ENCODE results near the gene SSMEM1. TPM values are rescaled to one million over a fixed set of nuclear protein-coding genes. Genes with fewer than 3 reads are reported as not detected.

SSMEM1 gene
- total and polyA plus RNA-seq, 8 donors: 0.09 TPM; not detected in 7

DNA sequence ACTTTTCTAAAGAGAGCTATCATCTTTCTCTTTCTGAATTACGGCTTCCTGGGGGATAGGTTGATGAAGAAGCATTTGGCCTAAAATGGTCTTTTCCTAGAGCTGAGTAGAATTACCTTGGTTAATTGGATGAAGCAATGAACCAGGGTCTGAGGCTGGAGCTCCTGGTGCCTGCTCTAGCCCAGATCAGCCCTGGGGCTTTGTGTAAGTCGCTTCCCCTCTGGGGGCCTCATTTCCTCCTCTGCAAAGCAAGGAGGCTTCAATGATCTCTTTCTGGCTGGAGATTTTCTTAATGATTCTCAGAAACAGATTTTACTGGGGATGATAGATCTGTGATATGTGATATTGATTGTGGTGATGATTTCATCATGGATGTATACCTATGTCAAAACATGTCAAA, 55.5 kb downstream of the SSMEM1 start:
- Histone ChIP-seq H3K9me3 (no peaks in the 10 kb centered on the region), H3K27me3 (no peaks in the 10 kb centered on the region), H3K27ac (no peak overlapping the region), H3K36me3 (no peaks in the 10 kb centered on the region), H3K4me3 (no peak overlapping the region), H3K4me1 (peaks cover 0 to 14% (median 8%) of the 10 kb centered on the region in 3 donors)
- 66 to 94% methylated on average over 2 of the region's 2 CpGs for WGBS, 2 donors
- ATAC-seq (no peak), DNase-seq (no peak), FAIRE-seq (no peak)
- TF ChIP-seq, protein P1, sequence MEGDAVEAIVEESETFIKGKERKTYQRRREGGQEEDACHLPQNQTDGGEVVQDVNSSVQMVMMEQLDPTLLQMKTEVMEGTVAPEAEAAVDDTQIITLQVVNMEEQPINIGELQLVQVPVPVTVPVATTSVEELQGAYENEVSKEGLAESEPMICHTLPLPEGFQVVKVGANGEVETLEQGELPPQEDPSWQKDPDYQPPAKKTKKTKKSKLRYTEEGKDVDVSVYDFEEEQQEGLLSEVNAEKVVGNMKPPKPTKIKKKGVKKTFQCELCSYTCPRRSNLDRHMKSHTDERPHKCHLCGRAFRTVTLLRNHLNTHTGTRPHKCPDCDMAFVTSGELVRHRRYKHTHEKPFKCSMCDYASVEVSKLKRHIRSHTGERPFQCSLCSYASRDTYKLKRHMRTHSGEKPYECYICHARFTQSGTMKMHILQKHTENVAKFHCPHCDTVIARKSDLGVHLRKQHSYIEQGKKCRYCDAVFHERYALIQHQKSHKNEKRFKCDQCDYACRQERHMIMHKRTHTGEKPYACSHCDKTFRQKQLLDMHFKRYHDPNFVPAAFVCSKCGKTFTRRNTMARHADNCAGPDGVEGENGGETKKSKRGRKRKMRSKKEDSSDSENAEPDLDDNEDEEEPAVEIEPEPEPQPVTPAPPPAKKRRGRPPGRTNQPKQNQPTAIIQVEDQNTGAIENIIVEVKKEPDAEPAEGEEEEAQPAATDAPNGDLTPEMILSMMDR (IDR thresholded peaks at IDR 0.05): no peak
- intact Hi-C loops (cut with DNase I): no loop called here

Other genes with a start within 250 kb of the SSMEM1 start
- 1 to 10 TPM; 3.8 to 7.5 (median 5.2) TPM for gene ZC3HC1, start 156.5 kb upstream of the SSMEM1 start, total RNA-seq
- gene ZC3HC1, start 156.5 kb upstream of the SSMEM1 start, polyA plus RNA-seq: 10 to 100 TPM in 1 of 2 donors, 1 to 10 TPM in 1; 8.9 to 13.5 TPM
- 10 to 100 TPM; 16.3 to 22.8 (median 21.2) TPM for gene KLHDC10, start 137.3 kb upstream of the SSMEM1 start, total RNA-seq
- gene KLHDC10, start 137.3 kb upstream of the SSMEM1 start, polyA plus RNA-seq: 10 to 100 TPM in 1 of 2 donors, 1 to 10 TPM in 1; 5.8 to 11.3 TPM
- gene TMEM209, start 2.5 kb upstream of the SSMEM1 start, total RNA-seq: 10 to 100 TPM in 5 of 6 donors, 1 to 10 TPM in 1; 9.3 to 16.1 (median 11.4) TPM
- 1 to 10 TPM; 4.2 to 5.9 TPM for gene TMEM209, start 2.5 kb upstream of the SSMEM1 start, polyA plus RNA-seq
- over 10,000 TPM in 1 of 6 donors, 1,000 to 10,000 TPM in 5; 5,238 to 12,479 (median 6,515) TPM for gene CPA2, start 59.0 kb downstream of the SSMEM1 start, total RNA-seq
- 1,000 to 10,000 TPM; 4,251 to 4,591 TPM for gene CPA2, start 59.0 kb downstream of the SSMEM1 start, polyA plus RNA-seq
- 10 to 100 TPM in 1 of 6 donors, 1 to 10 TPM in 5; 4.5 to 12.4 (median 5.9) TPM for gene CPA4, start 85.3 kb downstream of the SSMEM1 start, total RNA-seq
- gene CPA4, start 85.3 kb downstream of the SSMEM1 start, polyA plus RNA-seq: 1 to 10 TPM; 6.9 to 8.4 TPM
- gene CPA5, start 137.0 kb downstream of the SSMEM1 start, total RNA-seq: under 1 TPM in 2 of 6 donors, not detected in 4; 0.22 to 0.35 TPM
- under 1 TPM; 0.09 to 0.19 TPM for gene CPA5, start 137.0 kb downstream of the SSMEM1 start, polyA plus RNA-seq
- over 10,000 TPM; 17,933 to 50,686 (median 40,969) TPM for gene CPA1, start 172.6 kb downstream of the SSMEM1 start, total RNA-seq
- over 10,000 TPM; 12,124 to 14,783 TPM for gene CPA1, start 172.6 kb downstream of the SSMEM1 start, polyA plus RNA-seq
- 10 to 100 TPM in 1 of 6 donors, 1 to 10 TPM in 5; 3.5 to 10.3 (median 4.5) TPM for gene CEP41, start 233.2 kb downstream of the SSMEM1 start, total RNA-seq
- gene CEP41, start 233.2 kb downstream of the SSMEM1 start, polyA plus RNA-seq: 1 to 10 TPM; 1.8 to 4.9 TPM

Data from pancreas (tissue), 10 donors.